Right lobe of liver (tissue), 6 donors: ENCODE data around the gene CMYA5. TPM values are rescaled to one million over a fixed set of nuclear protein-coding genes. Genes with fewer than 3 reads are reported as not detected.

ENCODE experiments used
- ATAC-seq, 4 donors: fragments of 200-7000 bp; cut with Tn5 transposase; one replicate each; pipeline ENCODE4 v1.9.1; 2020; ENCODE audit warnings: mild to moderate bottlenecking in 4 of 4, moderate library complexity in 4 of 4
- DNase-seq, 3 donors: peaks; one replicate each; pipeline ENCODE4 v3.0.0-alpha.2; 2020
- H3K27ac ChIP-seq, 3 donors: fragments of 200-600 bp; one replicate each; pipeline ENCODE4 v1.8.0; 2022
- H3K27me3 ChIP-seq, 2 donors: fragments of 200-600 bp; one replicate each; pipeline ENCODE4 v1.8.0; 2022
- H3K36me3 ChIP-seq, 4 donors: fragments of 200-600 bp; sonication (generic) in 1 of 4; one replicate each; pipeline versions ENCODE4 v1.5.1 to v1.8.0; 2017 to 2022; ENCODE audit warnings: control low read depth in 1 of 4
- H3K4me1 ChIP-seq, 4 donors: fragments of 200-600 bp; sonication (generic) in 1 of 4; one replicate each; pipeline versions ENCODE4 v1.5.1 to v1.8.0; 2017 to 2022; ENCODE audit warnings: control low read depth in 1 of 4
- H3K4me3 ChIP-seq, 3 donors: fragments of 200-600 bp; one replicate each; pipeline ENCODE4 v1.8.0; 2022
- H3K9me3 ChIP-seq, 4 donors: fragments of 200-600 bp; sonication (generic) in 1 of 4; one replicate each; pipeline versions ENCODE4 v1.5.1 to v1.8.0; 2017 to 2022; ENCODE audit warnings: control low read depth in 1 of 4
- CTCF ChIP-seq, 4 donors: fragments of 200-600 bp in 3 of 4; fragments of 450-650 bp in 1 of 4; IDR thresholded peaks; one replicate each; pipeline versions ENCODE4 v1.5.1 to v1.8.0; 2016 to 2022; ENCODE audit warnings: antibody characterized with exemption in 4 of 4, mild to moderate bottlenecking in 2 of 4
- POLR2A ChIP-seq: fragments of 450-650 bp; IDR thresholded peaks from one replicate; pipeline ENCODE4 v1.6.1; 2017; ENCODE audit warnings: antibody characterized with exemption, mild to moderate bottlenecking
- WGBS: methylation state at CpG from one replicate; pipeline ENCODE4 v1.1.6; 2018; ENCODE audit warnings: low coverage, low lambda C conversion rate; ENCODE audit not compliant: insufficient coverage; ENCODE audit errors: missing lambda C conversion rate; 5-methylcytosine and 5-hydroxymethylcytosine counted together
- intact Hi-C, 2 donors: fragments of 100-400 bp; cut with DNase I; formaldehyde crosslinking; loops; one replicate each; pipeline versions ENCODE4 v1.11.2 to v1.14.1; 2022
- long read RNA-seq: library from polyadenylated mRNA; unstranded; transcript quantifications from one replicate; pipeline ENCODE4 v2.0.0, GENCODE V29; 2019
- total RNA-seq, 6 experiments: library from RNA; depleted of rRNA in 2 of 6; stranded (reverse); fragments of >200 nt in 2 of 6; fragmentation: NEBNext Ultra II Directional in 3 of 6; extraction: Animal tissue kit (Norgen Biotek cat#: 25700) in 3 of 6; gene quantifications; one replicate each; pipeline versions ENCODE4 v1.1.0 to v1.2.4, GENCODE V29; 2016 to 2023
- donor health status: DM: no; HTN: yes; CAD: no.
- donor health status: DM: no; HTN: no; CAD: no.
- donor health status: DM: no; HTN: no; CAD: no.
- donor health status: DM: no; HTN: yes; CAD: no.
- donor health status: DM: no; HTN: yes; CAD: no.

The CMYA5 gene
- 1 to 10 TPM; 1.1 to 5.8 (median 2.8) TPM for total RNA-seq
- long read RNA-seq, result 0 reads

- no peak for TF ChIP-seq POLR2A
- no peak for TF ChIP-seq CTCF (IDR thresholded peaks at IDR 0.05)
- intact Hi-C loops, result no loop called here
- 47% methylated on average over 45 of the region's 74 CpGs for WGBS
- peak within 1 kb of the TSS in 1 of 3 donors; percentile 8 for H3K27ac ChIP-seq
- no peaks in the 10 kb centered on the region for H3K4me1 ChIP-seq
- peak within 1 kb of the TSS; percentile 50 to 59 (median 55) for H3K4me3 ChIP-seq
- ATAC-seq (peak; percentile 81 to 90 (median 82)), DNase-seq (peak; percentile 40 to 61 (median 51))
- no peaks in the 10 kb centered on the region for H3K9me3 ChIP-seq
- H3K27me3 ChIP-seq, result no peaks in the 10 kb centered on the region
- no peaks in the 10 kb centered on the region for H3K36me3 ChIP-seq
Observed at GRCh38 chr5:79689541-79690466, at the start of gene CMYA5. TSS of gene CMYA5 (plus strand) at chr5:79689836. CDS start at chr5:79689908, 72 bp downstream.

DNA sequence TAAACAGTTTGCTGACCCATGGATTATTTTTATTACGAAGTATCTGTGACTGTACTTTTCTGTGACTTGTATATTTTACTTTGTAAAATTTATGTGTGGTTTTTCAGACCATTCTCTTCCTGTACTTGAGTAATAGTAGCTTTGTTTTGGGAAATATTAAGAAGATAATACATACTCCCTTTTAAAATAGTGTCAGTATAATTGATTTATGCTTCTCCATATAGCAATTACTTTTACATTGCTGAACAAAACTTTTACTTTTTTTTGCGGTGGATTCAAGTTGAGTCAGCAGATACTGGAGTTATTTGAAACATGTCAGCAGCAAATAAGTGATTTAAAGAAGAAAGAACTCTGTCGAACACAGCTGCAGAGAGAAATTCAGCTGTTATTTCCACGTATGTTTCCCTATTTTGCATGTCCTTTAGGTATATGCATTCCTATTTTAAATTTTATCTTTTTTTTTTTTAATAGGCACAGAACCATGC lies 49.0 kb upstream of the CMYA5 start:
- H3K4me1 ChIP-seq, result no peaks in the 10 kb centered on the region
- ATAC-seq (no peak), DNase-seq (no peak)
- no peaks in the 10 kb centered on the region for H3K9me3 ChIP-seq
- no peak overlapping the region for H3K4me3 ChIP-seq
- peaks cover 0 to 26% (median 3%) of the 10 kb centered on the region in 4 donors for H3K36me3 ChIP-seq
- intact Hi-C loops, result no loop called here
- WGBS, result 67% methylated on average over 4 of the region's 4 CpGs
- no peaks in the 10 kb centered on the region for H3K27me3 ChIP-seq
- TF ChIP-seq CTCF (IDR thresholded peaks at IDR 0.05), result no peak
- TF ChIP-seq POLR2A, result no peak
- H3K27ac ChIP-seq, result no peak overlapping the region

GRCh38 chr5:79641414-79641813 lies 48.2 kb upstream of the CMYA5 start:
- ATAC-seq (no peak), DNase-seq (no peak)
- WGBS, result 79% methylated on average over 1 of the region's 1 CpG
- H3K9me3 ChIP-seq, result no peaks in the 10 kb centered on the region
- TF ChIP-seq POLR2A (no peak), CTCF (IDR thresholded peaks at IDR 0.05) (no peak)
- no peak overlapping the region for H3K27ac ChIP-seq
- no peaks in the 10 kb centered on the region for H3K4me1 ChIP-seq
- H3K36me3 ChIP-seq, result peaks cover 0 to 34% (median 5%) of the 10 kb centered on the region in 4 donors
- no peaks in the 10 kb centered on the region for H3K27me3 ChIP-seq
- intact Hi-C loops, result no loop called here
- no peak overlapping the region for H3K4me3 ChIP-seq

- H3K36me3 ChIP-seq, result peaks cover 0 to 42% (median 5%) of the 10 kb centered on the region in 4 donors
- intact Hi-C loops, result no loop called here
- no peaks in the 10 kb centered on the region for H3K9me3 ChIP-seq
- ATAC-seq (no peak), DNase-seq (no peak)
- WGBS, result 75% methylated on average over 1 of the region's 1 CpG
- H3K27ac ChIP-seq, result no peak overlapping the region
- H3K4me3 ChIP-seq, result no peak overlapping the region
- H3K27me3 ChIP-seq, result no peaks in the 10 kb centered on the region
- H3K4me1 ChIP-seq, result no peaks in the 10 kb centered on the region
- TF ChIP-seq CTCF (IDR thresholded peaks at IDR 0.05) (no peak), POLR2A (no peak)
Observed at GRCh38 chr5:79642210-79642609, 47.4 kb upstream of the CMYA5 start.
